ENCODE measurements around the gene SLCO2B1. TPM values are rescaled to one million over a fixed set of nuclear protein-coding genes. Genes with fewer than 3 reads are reported as not detected.

The SLCO2B1 gene
- total RNA-seq, 1 experiment from 2014 or later = 1.0 TPM

GRCh38 chr11:75198278-75198973 lies 47.5 kb downstream of the SLCO2B1 start:
- Histone ChIP-seq H3K4me3 (ENCODE audit: low read depth, low read length, poor library complexity, severe bottlenecking) (no peak overlapping the region), H3K9me3 (ENCODE audit: low read depth, low read length, poor library complexity, severe bottlenecking) (no peaks in the 10 kb centered on the region), H3K27me3 (replicated peaks; ENCODE audit: insufficient read depth, low read depth, low read length, poor library complexity) (no peaks in the 10 kb centered on the region), H3K27ac (ENCODE audit: low read depth, low read length, poor library complexity, severe bottlenecking) (no peak overlapping the region), H3K4me1 (ENCODE audit: insufficient read depth, low read length, poor library complexity, severe bottlenecking) (no peaks in the 10 kb centered on the region), H3K36me3 (ENCODE audit: insufficient read depth, low read length, poor library complexity, severe bottlenecking) (no peaks in the 10 kb centered on the region)
- no peak for DNase-seq (ENCODE audit: low spot score)
- no TSS peak for BruUV-seq (replicated peaks)
- no peak for TF ChIP-seq CTCF (conservative IDR thresholded peaks at IDR 0.05; ENCODE audit: low read depth, low read length)
- no peak for TF ChIP-seq EZH2 (IDR thresholded peaks at IDR 0.05; ENCODE audit: borderline replicate concordance, low read depth, low read length, poor library complexity, severe bottlenecking)
- ChIA-PET CTCF (interaction anchor here (0.6 to 1.1 kb wide), 2 partner anchors 10 to 68 kb away, joined by 3 to 4 read pairs; no protein-coding TSS in a partner anchor), POLR2A (ENCODE audit: low non-redundant PET) (no interaction called here)
- intact Hi-C loops (cut with micrococcal nuclease; ENCODE audit: unreplicated experiment) = no loop called here

- no peak for DNase-seq (ENCODE audit: low spot score)
- H3K9me3 ChIP-seq (ENCODE audit: low read depth, low read length, poor library complexity, severe bottlenecking) = no peaks in the 10 kb centered on the region
- ChIA-PET POLR2A (ENCODE audit: low non-redundant PET) (no interaction called here), CTCF (no interaction called here)
- no TSS peak for BruUV-seq (replicated peaks)
- no peak for TF ChIP-seq EZH2 (IDR thresholded peaks at IDR 0.05; ENCODE audit: borderline replicate concordance, low read depth, low read length, poor library complexity, severe bottlenecking)
- TF ChIP-seq CTCF (conservative IDR thresholded peaks at IDR 0.05; ENCODE audit: low read depth, low read length) = no peak
- H3K4me1 ChIP-seq (ENCODE audit: insufficient read depth, low read length, poor library complexity, severe bottlenecking) = no peaks in the 10 kb centered on the region
- H3K27ac ChIP-seq (ENCODE audit: low read depth, low read length, poor library complexity, severe bottlenecking) = no peak overlapping the region
- H3K36me3 ChIP-seq (ENCODE audit: insufficient read depth, low read length, poor library complexity, severe bottlenecking) = no peaks in the 10 kb centered on the region
- intact Hi-C loops (cut with micrococcal nuclease; ENCODE audit: unreplicated experiment) = no loop called here
- H3K4me3 ChIP-seq (ENCODE audit: low read depth, low read length, poor library complexity, severe bottlenecking) = no peak overlapping the region
- H3K27me3 ChIP-seq (replicated peaks; ENCODE audit: insufficient read depth, low read depth, low read length, poor library complexity) = no peaks in the 10 kb centered on the region
Observed at GRCh38 chr11:75199412-75199955, 48.6 kb downstream of the SLCO2B1 start.

GRCh38 chr11:75200051-75200450 lies 49.1 kb downstream of the SLCO2B1 start:
- TF ChIP-seq EZH2 (IDR thresholded peaks at IDR 0.05; ENCODE audit: borderline replicate concordance, low read depth, low read length, poor library complexity, severe bottlenecking) = no peak
- no peak for TF ChIP-seq CTCF (conservative IDR thresholded peaks at IDR 0.05; ENCODE audit: low read depth, low read length)
- BruUV-seq (replicated peaks) = no TSS peak
- no peaks in the 10 kb centered on the region for H3K4me1 ChIP-seq (ENCODE audit: insufficient read depth, low read length, poor library complexity, severe bottlenecking)
- H3K27me3 ChIP-seq (replicated peaks; ENCODE audit: insufficient read depth, low read depth, low read length, poor library complexity) = no peaks in the 10 kb centered on the region
- H3K4me3 ChIP-seq (ENCODE audit: low read depth, low read length, poor library complexity, severe bottlenecking) = no peak overlapping the region
- ChIA-PET CTCF (no interaction called here), POLR2A (ENCODE audit: low non-redundant PET) (no interaction called here)
- intact Hi-C loops (cut with micrococcal nuclease; ENCODE audit: unreplicated experiment) = no loop called here
- no peaks in the 10 kb centered on the region for H3K36me3 ChIP-seq (ENCODE audit: insufficient read depth, low read length, poor library complexity, severe bottlenecking)
- DNase-seq (ENCODE audit: low spot score) = no peak
- no peaks in the 10 kb centered on the region for H3K9me3 ChIP-seq (ENCODE audit: low read depth, low read length, poor library complexity, severe bottlenecking)
- H3K27ac ChIP-seq (ENCODE audit: low read depth, low read length, poor library complexity, severe bottlenecking) = no peak overlapping the region

Measured in A673 (cell line).